Suppressor macrophage treated with lipopolysaccharide for 1 hour (primary cell): ENCODE measurements around the gene ROBO4.
A peak's percentile ranks its signal among the peaks of the same experiment; 100 is the strongest.

Source experiments
- DNase-seq, 3 donors: peaks; one replicate each; pipeline ENCODE4 v3.0.0-alpha.2; 2020 to 2022

ROBO4 gene

GRCh38 chr11:124872280-124872679 is 25.4 kb downstream of the ROBO4 start:
- DNase-seq = no peak

- DNase-seq = no peak
Measured at GRCh38 chr11:124870430-124870829, 27.2 kb downstream of the ROBO4 start.

GRCh38 chr11:124869856-124870387 is 27.7 kb downstream of the ROBO4 start:
- no peak for DNase-seq

- no peak for DNase-seq
Measured at GRCh38 chr11:124869331-124869730, 28.3 kb downstream of the ROBO4 start.

- no peak for DNase-seq
Measured at GRCh38 chr11:124868331-124869274, 29.1 kb downstream of the ROBO4 start.

GRCh38 chr11:124867700-124868099 is 30.0 kb downstream of the ROBO4 start:
- peak; percentile 34 to 57 (median 43) for DNase-seq

- DNase-seq = peak; percentile 39 to 82 (median 61)
Measured at GRCh38 chr11:124865902-124866851, 31.5 kb downstream of the ROBO4 start.

GRCh38 chr11:124865181-124865901 is 32.3 kb downstream of the ROBO4 start, which contains the start of gene ROBO3:
TSS of gene ROBO3 (plus strand) at chr11:124865432. CDS start at chr11:124865578, 146 bp downstream.
- no peak for DNase-seq

GRCh38 chr11:124864892-124865180 is 32.8 kb downstream of the ROBO4 start:
- DNase-seq = no peak

GRCh38 chr11:124864176-124864891 is 33.3 kb downstream of the ROBO4 start:
- DNase-seq = no peak

- no peak for DNase-seq
Measured at GRCh38 chr11:124863826-124864165, 33.9 kb downstream of the ROBO4 start.

GRCh38 chr11:124863137-124863825 is 34.4 kb downstream of the ROBO4 start:
- peak in 2 of 3 donors; percentile 32 to 36 for DNase-seq

GRCh38 chr11:124861670-124862069 is 36.0 kb downstream of the ROBO4 start:
- DNase-seq = no peak

- no peak for DNase-seq
Measured at GRCh38 chr11:124859171-124859570, 38.5 kb downstream of the ROBO4 start.

GRCh38 chr11:124846070-124846673 is 51.5 kb downstream of the ROBO4 start:
- DNase-seq = no peak

- no peak for DNase-seq
Measured at GRCh38 chr11:124844664-124845079, 53.0 kb downstream of the ROBO4 start.

- no peak for DNase-seq
Measured at GRCh38 chr11:124843616-124843910, 54.1 kb downstream of the ROBO4 start.

- no peak for DNase-seq
Measured at GRCh38 chr11:124842305-124842704, 55.4 kb downstream of the ROBO4 start.

GRCh38 chr11:124841840-124842239 is 55.8 kb downstream of the ROBO4 start:
- DNase-seq = no peak

- peak in 1 of 3 donors; percentile 19 for DNase-seq
Measured at GRCh38 chr11:124841201-124841600, 56.5 kb downstream of the ROBO4 start.

- no peak for DNase-seq
Measured at GRCh38 chr11:124840666-124841065, 57.0 kb downstream of the ROBO4 start.
